HCT116 (cell line): ENCODE data around the gene SLC28A3.

Experiments used
- ATF3 ChIP-seq: IDR thresholded peaks from 2 replicates; pipeline ENCODE4 v1.6.1; 2012
- CTCF ChIP-seq, 3 experiments: fragments of 200-600 bp in 1 of 3; sonication (generic) in 1 of 3; IDR thresholded peaks in 2 of 3; conservative IDR thresholded peaks in 1 of 3; 2 replicates each; pipeline ENCODE4 v1.5.1; 2012 to 2017; ENCODE audit warnings: low read depth in 2 of 3, low read length in 2 of 3, antibody characterized with exemption in 1 of 3, borderline replicate concordance in 1 of 3, control low read depth in 1 of 3, mild to moderate bottlenecking in 1 of 3, mixed read lengths in 1 of 3, mixed run types in 1 of 3, moderate library complexity in 1 of 3; ENCODE audit not compliant: insufficient read depth in 1 of 3
- ELF1 ChIP-seq: IDR thresholded peaks from 2 replicates; pipeline ENCODE4 v1.6.1; 2012; ENCODE audit warnings: low read depth, borderline replicate concordance
- EZH2 ChIP-seq: fragments of 200-600 bp; sonication (generic); IDR thresholded peaks from 2 replicates; pipeline ENCODE4 v1.6.1; 2017; ENCODE audit warnings: antibody characterized with exemption, mixed run types
- FOSL1 ChIP-seq: IDR thresholded peaks from 2 replicates; pipeline ENCODE4 v1.6.1; 2012; ENCODE audit warnings: low read depth
- POLR2A ChIP-seq: IDR thresholded peaks from 2 replicates; pipeline ENCODE4 v1.7.0; 2011; ENCODE audit warnings: borderline replicate concordance; ENCODE audit not compliant: insufficient read depth, insufficient read length; ENCODE audit errors: extremely low read depth
- REST ChIP-seq: IDR thresholded peaks from 2 replicates; pipeline ENCODE4 v1.6.1; 2012; ENCODE audit warnings: low read depth
- SP1 ChIP-seq: IDR thresholded peaks from 2 replicates; pipeline ENCODE4 v1.6.1; 2012; ENCODE audit warnings: low read depth
- ZNF274 ChIP-seq: fragments of 200-500 bp; sonication (Bioruptor generic); IDR thresholded peaks from 2 replicates; pipeline ENCODE4 v1.6.1; 2014; ENCODE audit warnings: mild to moderate bottlenecking, low read depth, low read length, inconsistent platforms

GRCh38 chr9:84371737-84372136 lies 31.2 kb upstream of the SLC28A3 start:
- TF ChIP-seq CTCF (IDR thresholded peaks at IDR 0.05 in 2 of 3, conservative IDR thresholded peaks at IDR 0.05 in 1 of 3; ENCODE audit: borderline replicate concordance in 1 of 3, insufficient read depth in 1 of 3, low read depth in 2 of 3, low read length in 2 of 3): no peak
- TF ChIP-seq SP1: no peak
- no peak for TF ChIP-seq FOSL1
- no peak for TF ChIP-seq EZH2
- no peak for TF ChIP-seq ATF3
- TF ChIP-seq POLR2A: no peak
- TF ChIP-seq ELF1: no peak
- no peak for TF ChIP-seq ZNF274
- TF ChIP-seq REST: no peak
